ENCODE data around the gene TTC27. TPM values are rescaled to one million over a fixed set of nuclear protein-coding genes. Genes with fewer than 3 reads are reported as not detected.
"Not testable (repeated sequence)": the region's sequence is repeated elsewhere in the genome, so short reads cannot be mapped to it uniquely, and the experiment has no call there.

Gene TTC27
- total RNA-seq, 1 donor from 2014 or later, result 118 TPM

GRCh38 chr2:32719430-32719829 is 91.6 kb downstream of the TTC27 start:
- peak overlapping the region; percentile 78 to 82 for H3K27ac ChIP-seq
- TF ChIP-seq, protein P1, sequence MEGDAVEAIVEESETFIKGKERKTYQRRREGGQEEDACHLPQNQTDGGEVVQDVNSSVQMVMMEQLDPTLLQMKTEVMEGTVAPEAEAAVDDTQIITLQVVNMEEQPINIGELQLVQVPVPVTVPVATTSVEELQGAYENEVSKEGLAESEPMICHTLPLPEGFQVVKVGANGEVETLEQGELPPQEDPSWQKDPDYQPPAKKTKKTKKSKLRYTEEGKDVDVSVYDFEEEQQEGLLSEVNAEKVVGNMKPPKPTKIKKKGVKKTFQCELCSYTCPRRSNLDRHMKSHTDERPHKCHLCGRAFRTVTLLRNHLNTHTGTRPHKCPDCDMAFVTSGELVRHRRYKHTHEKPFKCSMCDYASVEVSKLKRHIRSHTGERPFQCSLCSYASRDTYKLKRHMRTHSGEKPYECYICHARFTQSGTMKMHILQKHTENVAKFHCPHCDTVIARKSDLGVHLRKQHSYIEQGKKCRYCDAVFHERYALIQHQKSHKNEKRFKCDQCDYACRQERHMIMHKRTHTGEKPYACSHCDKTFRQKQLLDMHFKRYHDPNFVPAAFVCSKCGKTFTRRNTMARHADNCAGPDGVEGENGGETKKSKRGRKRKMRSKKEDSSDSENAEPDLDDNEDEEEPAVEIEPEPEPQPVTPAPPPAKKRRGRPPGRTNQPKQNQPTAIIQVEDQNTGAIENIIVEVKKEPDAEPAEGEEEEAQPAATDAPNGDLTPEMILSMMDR (IDR thresholded peaks at IDR 0.05), result no peak
- H3K4me1 ChIP-seq, result peaks cover 14 to 28% of the 10 kb centered on the region in 2 donors
- H3K9me3 ChIP-seq, result no peaks in the 10 kb centered on the region
- DNase-seq (ENCODE audit: low spot score in 2 of 2), result no peak
- no peaks in the 10 kb centered on the region for H3K27me3 ChIP-seq
- H3K36me3 ChIP-seq, result no peaks in the 10 kb centered on the region
- no peak overlapping the region for H3K4me3 ChIP-seq
- intact Hi-C loops (cut with DNase I), result loop anchor here (5.0 kb wide), 1 partner anchor 878 kb away; the partner anchor contains the start of gene FAM98A

GRCh38 chr2:32719933-32720716 is 92.3 kb downstream of the TTC27 start:
- Histone ChIP-seq H3K36me3 (no peaks in the 10 kb centered on the region), H3K4me1 (peaks cover 14 to 28% of the 10 kb centered on the region in 2 donors), H3K27ac (peak overlapping the region; percentile 78 to 82), H3K4me3 (no peak overlapping the region), H3K9me3 (no peaks in the 10 kb centered on the region), H3K27me3 (no peaks in the 10 kb centered on the region)
- intact Hi-C loops (cut with DNase I), result loop anchor here (5.0 kb wide), 1 partner anchor 877 kb away; the partner anchor contains the start of gene FAM98A
- DNase-seq (ENCODE audit: low spot score in 2 of 2), result no peak
- TF ChIP-seq, protein P1 (IDR thresholded peaks at IDR 0.05), result no peak

DNA sequence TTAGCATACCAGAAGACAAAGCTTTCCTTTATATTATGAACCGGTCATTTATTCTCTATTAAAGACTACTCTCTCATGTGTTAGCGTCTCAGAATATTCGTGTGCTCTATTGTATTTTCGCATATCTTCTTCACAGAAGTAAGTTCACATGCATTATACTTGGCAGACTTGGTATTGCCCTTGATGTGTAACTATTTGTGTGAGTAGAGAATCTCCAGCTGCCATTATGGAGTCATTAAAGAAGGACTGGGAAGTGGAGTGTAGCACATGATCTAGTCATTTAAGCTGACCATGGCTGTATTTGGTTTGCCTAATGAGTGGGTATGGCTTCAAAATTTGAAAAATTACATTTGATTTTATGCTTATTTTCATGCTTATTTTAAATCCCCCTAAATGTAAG is 92.9 kb downstream of the TTC27 start:
- intact Hi-C loops (cut with DNase I), result no loop called here
- H3K27ac ChIP-seq, result peak overlapping the region; percentile 78 to 82
- DNase-seq (ENCODE audit: low spot score in 2 of 2), result no peak

GRCh38 chr2:32721376-32721775 is 93.5 kb downstream of the TTC27 start:
- Histone ChIP-seq H3K4me1 (peaks cover 14 to 28% of the 10 kb centered on the region in 2 donors), H3K9me3 (no peaks in the 10 kb centered on the region), H3K4me3 (no peak overlapping the region), H3K36me3 (peaks cover 0 to 5% of the 10 kb centered on the region in 2 donors), H3K27ac (peak overlapping the region; percentile 78 to 82), H3K27me3 (no peaks in the 10 kb centered on the region)
- no peak for DNase-seq (ENCODE audit: low spot score in 2 of 2)
- intact Hi-C loops (cut with DNase I), result no loop called here
- TF ChIP-seq, protein P1 (IDR thresholded peaks at IDR 0.05), result no peak

More for the DNA sequence above, 92.9 kb downstream of the TTC27 start:
- TF ChIP-seq, protein P1 (IDR thresholded peaks at IDR 0.05), result no peak
- Histone ChIP-seq H3K4me1 (peaks cover 14 to 28% of the 10 kb centered on the region in 2 donors), H3K4me3 (no peak overlapping the region), H3K27me3 (no peaks in the 10 kb centered on the region), H3K9me3 (no peaks in the 10 kb centered on the region), H3K36me3 (peaks cover 0 to 2% of the 10 kb centered on the region in 2 donors)

DNA sequence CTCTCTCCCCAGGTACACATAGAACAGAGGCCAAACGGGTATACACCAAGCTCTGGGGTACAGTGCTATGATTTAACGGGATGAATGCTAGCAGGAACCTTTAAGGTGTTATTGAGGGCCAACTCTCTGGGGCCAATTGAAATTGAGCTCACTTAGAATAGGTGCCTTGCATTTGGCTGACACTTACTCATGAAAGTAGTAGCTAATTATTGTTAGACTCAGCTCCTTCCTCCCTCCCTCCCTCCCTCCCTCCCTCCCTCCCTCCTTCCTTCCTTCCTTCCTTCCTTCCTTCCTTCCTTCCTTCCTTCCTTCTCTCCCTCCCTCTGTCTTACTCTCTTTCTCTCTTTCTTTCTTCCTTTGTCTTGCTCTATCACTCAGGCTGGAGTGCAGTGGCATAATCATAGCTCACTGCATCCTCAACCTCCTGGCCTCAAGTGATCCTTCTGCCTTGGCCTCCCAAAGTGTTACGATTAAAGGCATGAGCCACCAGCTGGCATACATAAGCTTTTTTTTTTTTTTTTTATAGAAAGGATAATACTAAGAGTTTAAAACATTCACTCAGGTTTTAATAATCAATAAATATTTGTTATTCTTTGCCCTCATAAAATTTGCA is 95.7 kb downstream of the TTC27 start:
- no peak for DNase-seq (ENCODE audit: low spot score in 2 of 2)
- no peaks in the 10 kb centered on the region for H3K27me3 ChIP-seq
- no peak overlapping the region for H3K4me3 ChIP-seq
- no peak overlapping the region for H3K27ac ChIP-seq
- H3K9me3 ChIP-seq, result no peaks in the 10 kb centered on the region
- intact Hi-C loops (cut with DNase I), result no loop called here
- TF ChIP-seq, protein P1 (IDR thresholded peaks at IDR 0.05), result no peak
- H3K36me3 ChIP-seq, result peaks cover 0 to 5% of the 10 kb centered on the region in 2 donors
- peaks cover 13 to 24% of the 10 kb centered on the region in 2 donors for H3K4me1 ChIP-seq

DNA sequence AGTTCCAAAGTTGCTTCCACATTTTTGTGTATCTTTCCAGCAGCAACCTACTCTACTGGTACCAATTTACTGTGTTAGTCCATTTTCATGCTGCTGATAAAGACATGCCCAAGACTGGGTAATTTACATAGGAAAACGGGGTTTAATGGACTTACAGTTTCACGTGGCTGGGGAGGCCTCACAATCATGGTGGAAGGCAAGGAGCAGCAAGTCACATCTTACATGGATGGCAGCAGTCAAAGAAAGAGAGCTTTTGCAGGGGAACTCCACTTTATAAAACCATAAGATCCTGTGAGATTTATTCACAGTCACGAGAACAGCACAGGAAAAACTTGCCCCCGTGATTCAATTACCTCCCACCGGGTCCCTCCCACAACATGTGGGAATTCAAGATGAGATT is 98.8 kb downstream of the TTC27 start:
- H3K9me3 ChIP-seq; H3K4me3 ChIP-seq; H3K27me3 ChIP-seq; H3K4me1 ChIP-seq; DNase-seq (ENCODE audit: low spot score in 2 of 2); intact Hi-C loops (cut with DNase I); H3K36me3 ChIP-seq; H3K27ac ChIP-seq: not testable (repeated sequence)

Data from ascending aorta (tissue), 2 donors.